Upper lobe of left lung (tissue), 6 donors: ENCODE data around the gene SNIP1. TPM values are rescaled to one million over a fixed set of nuclear protein-coding genes. Genes with fewer than 3 reads are reported as not detected.

ENCODE experiments used
- ATAC-seq, 2 donors: fragments of 200-7000 bp; cut with Tn5 transposase; one replicate each; pipeline ENCODE4 v1.9.1; 2022; ENCODE audit warnings: mild to moderate bottlenecking in 2 of 2, moderate library complexity in 2 of 2; ENCODE audit not compliant: low FRiP score in 2 of 2
- DNase-seq, 2 donors: peaks; one replicate each; pipeline ENCODE4 v3.0.0-alpha.2; 2019 to 2020
- H3K27ac ChIP-seq, 4 donors: fragments of 200-600 bp; sonication (generic); one replicate each; pipeline ENCODE4 v1.5.1; 2016 to 2019
- H3K27me3 ChIP-seq, 4 donors: fragments of 200-600 bp; sonication (generic); one replicate each; pipeline ENCODE4 v1.5.1; 2017 to 2019
- H3K36me3 ChIP-seq, 4 donors: fragments of 200-600 bp; sonication (generic); one replicate each; pipeline ENCODE4 v1.5.1; 2016 to 2019
- H3K4me1 ChIP-seq, 4 donors: fragments of 200-600 bp; sonication (generic); one replicate each; pipeline ENCODE4 v1.5.1; 2018 to 2019
- H3K4me3 ChIP-seq, 4 donors: fragments of 200-600 bp; sonication (generic); one replicate each; pipeline ENCODE4 v1.5.1; 2017 to 2019; ENCODE audit warnings: mild to moderate bottlenecking in 2 of 4, moderate library complexity in 1 of 4
- H3K9me3 ChIP-seq, 4 donors: fragments of 200-600 bp; sonication (generic); one replicate each; pipeline ENCODE4 v1.5.1; 2018 to 2019
- CTCF ChIP-seq, 6 experiments: fragments of 450-650 bp in 4 of 6; fragments of 200-600 bp in 2 of 6; sonication (generic) in 2 of 6; IDR thresholded peaks; one replicate each; pipeline ENCODE4 v1.5.1; 2016 to 2019; ENCODE audit warnings: antibody characterized with exemption in 6 of 6
- EP300 ChIP-seq, 4 donors: sonication (generic); formaldehyde crosslinking; IDR thresholded peaks; one replicate each; pipeline ENCODE4 v1.5.1; 2017; ENCODE audit warnings: antibody characterized with exemption in 4 of 4, control low read depth in 2 of 4
- POLR2A ChIP-seq, 4 donors: fragments of 450-650 bp; IDR thresholded peaks; one replicate each; pipeline ENCODE4 v1.5.1; 2016 to 2017; ENCODE audit warnings: antibody characterized with exemption in 4 of 4, mild to moderate bottlenecking in 2 of 4
- POLR2AphosphoS5 ChIP-seq, 2 donors: sonication (generic); formaldehyde crosslinking; IDR thresholded peaks; one replicate each; pipeline ENCODE4 v1.5.1; 2017; ENCODE audit warnings: antibody characterized with exemption in 2 of 2
- WGBS, 2 donors: methylation state at CpG; one replicate each; pipeline ENCODE4 v1.1.5; 2017 to 2018; 5-methylcytosine and 5-hydroxymethylcytosine counted together
- total RNA-seq, 6 donors: library from RNA; depleted of rRNA in 4 of 6; stranded (reverse); fragments of >200 nt in 4 of 6; gene quantifications; one replicate each; pipeline versions ENCODE4 v1.1.0 to v1.2.1, GENCODE V29; 2016 to 2021
- donor health status: DM: no; HTN: no; CAD: no; lungs with moderate emphysema.
- donor health status: DM: no; HTN: yes; CAD: no; lungs with severe emphysema.

SNIP1 gene
- total RNA-seq, 6 donors from 2014 or later = 12.0 to 54.5 (median 17.5) TPM

- TF ChIP-seq EP300 (IDR thresholded peaks at IDR 0.05) = no peak
- no peak for TF ChIP-seq CTCF (IDR thresholded peaks at IDR 0.05)
- TF ChIP-seq POLR2AphosphoS5 (IDR thresholded peaks at IDR 0.05) = no peak
- no peak for TF ChIP-seq POLR2A (IDR thresholded peaks at IDR 0.05)
- Histone ChIP-seq H3K27ac (no peak overlapping the region), H3K4me1 (peaks cover 10 to 29% (median 14%) of the 10 kb centered on the region in 4 donors), H3K4me3 (no peak overlapping the region), H3K9me3 (no peaks in the 10 kb centered on the region), H3K36me3 (peaks cover 0 to 26% (median 9%) of the 10 kb centered on the region in 4 donors), H3K27me3 (no peaks in the 10 kb centered on the region)
- ATAC-seq (no peak), DNase-seq (no peak)
- WGBS, 2 donors = 97 to 99% methylated on average over 5 to 7 of the region's 7 CpGs
These were observed 5.0 kb upstream of the SNIP1 start for GRCh38 chr1:37559080-37559479.

GRCh38 chr1:37558411-37558810, 4.3 kb upstream of the SNIP1 start:
- Histone ChIP-seq H3K9me3 (no peaks in the 10 kb centered on the region), H3K27ac (no peak overlapping the region), H3K27me3 (no peaks in the 10 kb centered on the region), H3K4me3 (no peak overlapping the region), H3K4me1 (peaks cover 11 to 33% (median 15%) of the 10 kb centered on the region in 4 donors), H3K36me3 (peaks cover 0 to 24% (median 9%) of the 10 kb centered on the region in 4 donors)
- ATAC-seq (no peak), DNase-seq (no peak)
- WGBS, 2 donors = 90% methylated on average over 1 of the region's 1 CpG
- TF ChIP-seq POLR2AphosphoS5 (IDR thresholded peaks at IDR 0.05) = no peak
- no peak for TF ChIP-seq POLR2A (IDR thresholded peaks at IDR 0.05)
- TF ChIP-seq EP300 (IDR thresholded peaks at IDR 0.05) = no peak
- TF ChIP-seq CTCF (IDR thresholded peaks at IDR 0.05) = no peak

- 80 to 92% methylated on average over 2 to 3 of the region's 3 CpGs for WGBS, 2 donors
- no peaks in the 10 kb centered on the region for H3K27me3 ChIP-seq
- no peaks in the 10 kb centered on the region for H3K9me3 ChIP-seq
- H3K27ac ChIP-seq = peak overlapping the region; percentile 49 to 65 (median 56)
- peak overlapping the region in 3 of 4 donors; percentile 43 to 52 (median 52) for H3K4me3 ChIP-seq
- no peak for TF ChIP-seq CTCF (IDR thresholded peaks at IDR 0.05)
- H3K4me1 ChIP-seq = peaks cover 21 to 43% (median 24%) of the 10 kb centered on the region in 4 donors
- H3K36me3 ChIP-seq = peaks cover 0 to 13% (median 4%) of the 10 kb centered on the region in 4 donors
- ATAC-seq (peak in 1 of 2 donors; percentile 12), DNase-seq (no peak)
These were observed 3.3 kb upstream of the SNIP1 start for GRCh38 chr1:37557402-37557801.

- Histone ChIP-seq H3K4me3 (peak within 1 kb of the TSS in 3 of 4 donors; percentile 43 to 52 (median 52)), H3K36me3 (peaks cover 0 to 7% (median 0%) of the 10 kb centered on the region in 4 donors), H3K27ac (peak within 1 kb of the TSS; percentile 49 to 65 (median 56)), H3K4me1 (peaks cover 22 to 48% (median 25%) of the 10 kb centered on the region in 4 donors), H3K9me3 (no peaks in the 10 kb centered on the region), H3K27me3 (no peaks in the 10 kb centered on the region)
- ATAC-seq = peak; percentile 94
- no peak for TF ChIP-seq CTCF (IDR thresholded peaks at IDR 0.05)
- TF ChIP-seq EP300 (IDR thresholded peaks at IDR 0.05) = no peak
- TF ChIP-seq POLR2A (IDR thresholded peaks at IDR 0.05) = peak in 2 of 4 donors; percentile 38 to 52
- peak; percentile 45 for TF ChIP-seq POLR2AphosphoS5 (IDR thresholded peaks at IDR 0.05)
- 15 to 21% methylated on average over 18 to 31 of the region's 31 CpGs for WGBS, 2 donors
- DNase-seq = peak; percentile 92 to 96
These were observed 2.7 kb upstream of the SNIP1 start, which contains the start of gene DNALI1 for GRCh38 chr1:37556712-37557196. Gene DNALI1, plus strand, starts transcription at chr1:37556940. Its CDS starts 55 bp downstream, at chr1:37556995.

- Histone ChIP-seq H3K4me1 (peaks cover 22 to 43% (median 25%) of the 10 kb centered on the region in 4 donors), H3K27ac (peak overlapping the region; percentile 91 to 95 (median 94)), H3K9me3 (no peaks in the 10 kb centered on the region), H3K36me3 (peaks cover 0 to 30% (median 12%) of the 10 kb centered on the region in 4 donors), H3K4me3 (peak overlapping the region; percentile 86 to 99 (median 98)), H3K27me3 (no peaks in the 10 kb centered on the region)
- 3 to 8% methylated on average over 9 to 11 of the region's 11 CpGs for WGBS, 2 donors
- DNase-seq = no peak
- no peak for ATAC-seq
- no peak for TF ChIP-seq POLR2AphosphoS5 (IDR thresholded peaks at IDR 0.05)
- TF ChIP-seq POLR2A (IDR thresholded peaks at IDR 0.05) = no peak
- no peak for TF ChIP-seq EP300 (IDR thresholded peaks at IDR 0.05)
- TF ChIP-seq CTCF (IDR thresholded peaks at IDR 0.05) = no peak
These were observed 531 bp downstream of the SNIP1 start for GRCh38 chr1:37553598-37553926.
